ENCODE measurements around the gene TPPP3. TPM values are rescaled to one million over a fixed set of nuclear protein-coding genes. Genes with fewer than 3 reads are reported as not detected.

Gene TPPP3
- total and polyA plus RNA-seq, 2 donors (not counting 1 experiment from before 2014, with no cell fraction given), result 0.31 TPM; not detected in 1

- DNase-seq, result no peak
- Mint-ChIP-seq H3K4me1 (peaks cover 35% of the 10 kb centered on the region), H3K27me3 (peaks cover 31% of the 10 kb centered on the region), H3K27ac (no peak overlapping the region), H3K4me3 (peak overlapping the region; percentile 81), H3K9me3 (ENCODE audit: insufficient read depth) (no peaks in the 10 kb centered on the region)
- ChIA-PET CTCF (interaction anchor here (0.7 to 1.2 kb wide), 2 partner anchors 33 to 89 kb away, joined by 3 to 4 read pairs; no protein-coding TSS in a partner anchor), POLR2A (interaction anchor here (0.6 kb wide), 1 partner anchor 188 kb away, joined by 7 read pairs; no protein-coding TSS in a partner anchor)
- peak overlapping the region; percentile 43 for H3K9ac ChIP-seq (ENCODE audit: low read length)
- TF ChIP-seq CTCF (IDR thresholded peaks at IDR 0.05), result no peak
- no peak for TF ChIP-seq EZH2 (IDR thresholded peaks at IDR 0.05; ENCODE audit: borderline replicate concordance, insufficient read depth, low read depth, low read length, poor library complexity, severe bottlenecking)
- no peaks in the 10 kb centered on the region for H4K20me1 ChIP-seq (ENCODE audit: control insufficient read depth, insufficient read depth, low read length, poor library complexity, severe bottlenecking)
- peaks cover 27 to 36% of the 10 kb centered on the region in 2 donors for H3K4me1 ChIP-seq (ENCODE audit: control insufficient read depth in 2 of 2, insufficient read depth in 2 of 2, low read length in 2 of 2)
- WGBS (ENCODE audit: insufficient coverage), result 68% methylated on average over 8 of the region's 13 CpGs
- no peak overlapping the region for H3K27ac ChIP-seq (ENCODE audit: low read length in 2 of 2)
- H3K79me2 ChIP-seq (ENCODE audit: control insufficient read depth, insufficient read depth, low read length), result no peaks in the 10 kb centered on the region
- H3K4me3 ChIP-seq (ENCODE audit: control extremely low read depth in 1 of 5, extremely low read depth in 1 of 5, insufficient read depth in 1 of 5, low read depth in 2 of 5, low read length in 4 of 5), result peak overlapping the region in 3 of 5 experiments; percentile 25 to 62 (median 41)
- no peaks in the 10 kb centered on the region for H3K9me3 ChIP-seq (ENCODE audit: control extremely low read depth in 1 of 3, control insufficient read depth in 2 of 3, insufficient read depth in 1 of 3, low read length in 2 of 3)
- H3K36me3 ChIP-seq (replicated peaks in 1 of 2; ENCODE audit: control extremely low read depth in 1 of 2, control insufficient read depth in 1 of 2, extremely low read depth in 1 of 2, insufficient read depth in 2 of 2, low read length in 1 of 2), result no peaks in the 10 kb centered on the region
- peaks cover 0 to 36% (median 15%) of the 10 kb centered on the region in 4 experiments for H3K27me3 ChIP-seq (replicated peaks in 1 of 4; ENCODE audit: control extremely low read depth in 1 of 4, control insufficient read depth in 3 of 4, insufficient read depth in 4 of 4, low read length in 3 of 4)
- intact Hi-C loops (cut with micrococcal nuclease), result no loop called here
- peak overlapping the region; percentile 46 for H2AFZ ChIP-seq (ENCODE audit: insufficient read depth, low read depth, low read length, poor library complexity, severe bottlenecking)
- peak overlapping the region; percentile 92 for H3K4me2 ChIP-seq (replicated peaks; ENCODE audit: low read depth, low read length, poor library complexity, severe bottlenecking)
- ATAC-seq (ENCODE audit: low read depth), result no peak
These were observed 38.6 kb upstream of the TPPP3 start for GRCh38 chr16:67431775-67432505.

Data from B cell (primary cell).